Measurements from ENCODE around the gene CELSR1.

DNA sequence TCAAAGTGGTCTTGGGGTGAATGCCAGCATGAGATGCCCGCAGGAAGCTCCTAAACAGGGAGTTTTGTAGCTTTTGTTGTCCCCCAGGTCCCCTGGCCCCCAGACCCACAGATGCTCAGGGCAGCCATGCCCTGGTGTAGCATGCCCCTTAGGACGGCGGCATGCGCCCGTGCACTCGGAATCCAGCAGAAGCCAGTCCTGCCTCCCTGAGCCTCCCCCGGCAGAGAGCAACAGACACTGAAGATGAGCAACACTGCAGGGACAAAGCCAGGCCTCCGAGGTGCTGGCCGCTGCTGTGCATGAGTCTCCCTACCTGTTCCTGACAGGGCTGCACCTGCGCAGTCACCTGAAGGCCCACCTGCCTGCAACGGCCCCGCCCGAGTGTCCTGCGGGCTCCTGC lies 142.8 kb downstream of the CELSR1 start:
- no peak for TF ChIP-seq CTCF (IDR thresholded peaks at IDR 0.05)
- no peak for TF ChIP-seq POLR2A (IDR thresholded peaks at IDR 0.05)

All from adrenal gland (tissue), 5 donors.